ENCODE results near the gene GPX5. TPM values are rescaled to one million over a fixed set of nuclear protein-coding genes. Genes with fewer than 3 reads are reported as not detected.

The GPX5 gene
- total RNA-seq, 1 donor from 2014 or later, result not detected

DNA sequence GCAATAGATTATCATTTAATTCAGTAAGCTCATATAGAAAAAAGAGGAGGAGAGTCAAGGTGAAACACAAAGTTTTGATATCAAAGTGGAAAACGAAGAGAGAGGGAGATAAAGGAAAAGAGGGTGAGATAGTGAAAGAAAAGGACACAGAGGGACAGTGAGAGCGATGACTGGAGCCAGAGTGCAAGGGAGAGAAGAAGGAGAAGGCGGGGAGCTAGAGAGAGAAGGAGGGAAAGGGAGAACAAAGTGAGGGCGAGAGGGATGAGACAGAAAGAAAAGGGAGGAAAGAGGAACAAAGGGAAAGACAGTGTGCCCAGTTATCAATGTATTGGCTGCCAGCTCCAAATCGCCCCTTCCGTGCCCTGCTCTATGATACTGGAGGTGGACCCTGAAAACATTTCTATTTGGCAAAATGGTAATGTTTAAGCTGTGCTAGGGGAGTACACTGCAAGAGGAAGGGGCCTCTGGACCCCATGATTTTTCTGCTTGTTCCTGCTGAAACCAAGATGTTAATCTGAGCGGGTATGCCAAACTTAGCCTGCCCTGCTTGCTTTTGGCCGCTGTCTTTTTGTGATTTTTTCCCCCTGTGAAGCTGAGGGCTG, 27.8 kb downstream of the GPX5 start:
- intact Hi-C loops (cut with micrococcal nuclease), result no loop called here

DNA sequence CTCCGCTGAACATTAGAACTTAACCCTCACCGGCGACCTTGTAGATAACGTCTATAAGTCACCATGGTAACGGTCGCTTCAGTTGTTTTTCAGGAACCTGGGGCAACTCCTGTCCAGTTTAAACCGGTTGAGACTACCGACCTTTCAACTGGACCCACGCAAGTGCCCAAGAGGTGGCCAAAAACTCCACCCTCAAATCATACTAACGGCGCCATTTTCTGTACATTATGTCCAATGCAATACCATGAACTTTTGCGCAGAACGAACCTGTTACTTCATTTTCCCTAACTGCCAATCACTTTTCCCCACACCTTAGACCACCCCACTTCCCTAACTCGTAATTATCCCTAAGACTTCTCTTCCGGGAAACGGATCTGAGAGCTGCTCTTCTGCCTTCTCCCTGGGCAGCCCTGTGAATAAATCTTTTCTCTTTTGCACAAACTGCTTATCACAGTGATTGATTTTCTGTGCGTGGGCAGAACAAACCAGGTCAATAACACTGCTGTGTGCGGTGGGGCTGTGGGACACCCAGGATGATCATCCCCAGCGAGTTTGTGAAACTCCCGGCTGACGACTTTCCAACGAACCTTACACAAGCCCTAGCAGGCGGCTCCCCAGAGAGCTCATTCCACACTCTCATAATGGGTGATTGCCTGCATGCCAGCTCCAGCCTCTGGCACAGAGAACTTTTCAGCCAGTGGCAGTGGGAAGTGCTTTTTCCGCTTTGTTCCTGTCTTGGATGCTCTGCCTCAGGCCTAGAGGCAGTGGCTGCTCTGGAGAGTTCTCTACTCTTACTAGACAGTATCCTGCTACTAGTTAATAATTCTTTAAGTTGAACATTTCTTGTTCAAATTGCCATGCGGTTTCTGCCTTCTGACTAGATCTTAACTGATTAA, 28.6 kb downstream of the GPX5 start:
- intact Hi-C loops (cut with micrococcal nuclease), result no loop called here

GRCh38 chr6:28555136-28555535, 29.5 kb downstream of the GPX5 start:
- intact Hi-C loops (cut with micrococcal nuclease), result no loop called here

GRCh38 chr6:28558629-28559028, 32.9 kb downstream of the GPX5 start:
- intact Hi-C loops (cut with micrococcal nuclease), result no loop called here

GRCh38 chr6:28563430-28564095, 37.9 kb downstream of the GPX5 start:
- intact Hi-C loops (cut with micrococcal nuclease), result no loop called here

DNA sequence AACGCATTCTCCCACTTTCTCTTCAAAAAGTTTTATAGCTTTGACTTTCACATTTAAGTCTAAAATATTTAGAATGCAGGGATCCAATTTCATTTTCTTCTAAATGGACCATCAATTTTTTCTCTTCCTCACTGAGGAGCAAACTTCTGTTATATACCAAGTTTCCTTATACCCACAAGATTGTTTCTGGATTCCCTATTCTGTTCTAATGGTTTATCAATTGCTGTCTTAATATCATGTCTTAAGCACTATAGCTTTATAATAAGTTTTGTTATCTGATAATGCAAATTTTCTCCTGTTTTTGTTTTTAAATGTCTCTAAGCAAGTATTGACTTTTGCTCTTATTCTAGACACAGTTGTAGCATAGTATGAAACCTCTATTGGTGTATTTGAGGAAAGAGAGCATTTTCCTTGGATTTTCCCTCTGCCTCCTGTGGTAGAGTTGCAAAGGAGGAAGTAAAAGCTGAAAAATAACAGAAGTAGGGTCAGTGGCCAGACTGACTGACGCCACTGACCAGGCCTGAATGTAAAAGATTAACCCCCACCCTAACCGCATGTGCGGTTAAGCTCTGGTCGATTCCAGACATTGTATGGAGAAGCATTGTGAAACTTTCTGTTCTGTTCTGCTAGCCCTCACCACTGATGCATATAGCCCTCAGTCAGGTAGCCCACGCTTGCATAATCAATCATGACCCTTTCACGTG, 40.3 kb downstream of the GPX5 start:
- intact Hi-C loops (cut with micrococcal nuclease), result no loop called here

- intact Hi-C loops (cut with micrococcal nuclease), result no loop called here
These were observed 41.0 kb downstream of the GPX5 start for GRCh38 chr6:28566527-28567252.

GRCh38 chr6:28567506-28567905, 41.8 kb downstream of the GPX5 start:
- intact Hi-C loops (cut with micrococcal nuclease), result no loop called here

GRCh38 chr6:28568515-28569108, 42.9 kb downstream of the GPX5 start:
- intact Hi-C loops (cut with micrococcal nuclease), result no loop called here

DNA sequence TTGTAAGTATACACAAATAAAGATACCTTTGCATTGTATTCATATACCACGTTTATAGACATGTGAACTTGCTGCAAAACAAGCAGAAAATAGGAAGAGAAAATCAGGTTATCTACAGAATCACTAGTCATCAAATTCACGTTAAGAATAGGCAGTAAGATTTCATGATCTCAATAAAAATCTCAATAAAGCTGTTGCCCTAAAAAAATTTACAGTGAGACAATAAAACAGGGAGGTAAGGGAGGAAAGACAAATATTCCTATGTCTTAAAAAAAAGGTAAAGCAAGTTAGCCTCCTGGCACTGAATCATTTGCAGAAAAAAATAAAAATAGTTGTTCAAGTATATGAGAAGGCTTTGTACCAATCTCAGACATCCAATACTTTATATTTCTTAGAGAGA, 44.1 kb downstream of the GPX5 start:
- intact Hi-C loops (cut with micrococcal nuclease), result no loop called here

DNA sequence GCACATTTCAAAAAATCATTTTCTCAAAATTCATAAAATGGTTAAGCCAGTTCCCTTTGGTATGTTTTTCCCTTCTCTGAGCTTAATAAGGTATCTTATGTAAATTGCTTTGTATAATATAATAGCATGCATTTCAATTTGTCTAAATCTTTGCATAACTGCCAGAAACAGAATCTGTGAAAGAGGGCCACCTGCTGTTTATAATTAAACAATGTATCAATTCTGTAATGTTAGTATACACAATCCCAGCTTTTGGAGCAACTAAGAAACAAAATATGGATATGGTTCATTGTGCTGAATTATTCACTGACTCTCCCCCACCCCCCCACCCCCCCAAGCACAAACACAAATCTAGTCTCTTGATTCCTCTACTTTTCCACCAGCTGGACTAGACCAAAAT, 54.8 kb downstream of the GPX5 start:
- intact Hi-C loops (cut with micrococcal nuclease), result loop anchor here (1.0 kb wide), 2 partner anchors 84 to 186 kb away; no protein-coding TSS in a partner anchor

DNA sequence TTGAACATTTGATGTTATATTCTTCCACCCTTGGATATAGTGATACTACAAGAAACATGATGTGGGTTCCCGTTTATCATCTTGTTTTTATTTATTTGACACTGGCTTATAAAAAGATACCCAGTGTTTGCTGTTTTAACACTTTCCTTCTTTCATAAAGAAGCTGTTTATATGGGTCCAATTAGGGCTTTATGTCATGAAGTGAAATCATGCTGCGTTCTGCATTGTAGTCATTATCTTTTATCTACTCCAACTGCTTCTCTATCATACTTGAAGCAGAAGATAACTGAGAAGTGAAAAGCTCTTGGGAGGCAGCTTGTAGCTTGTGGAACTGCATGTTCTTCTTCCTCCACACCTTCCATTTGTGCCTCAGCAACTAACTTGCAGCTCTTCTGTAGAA, 57.8 kb downstream of the GPX5 start:
- intact Hi-C loops (cut with micrococcal nuclease), result no loop called here

Other genes starting within 250 kb of the GPX5 start
- 1.9 and 2.2 TPM in 2 replicates for gene PGBD1, start 244.3 kb upstream of the GPX5 start, total RNA-seq
- gene ZSCAN31, start 189.7 kb upstream of the GPX5 start, total RNA-seq, result 0.56 and 1.3 TPM in 2 replicates
- 4.2 and 5.0 TPM in 2 replicates for gene ZKSCAN3, start 175.9 kb upstream of the GPX5 start, total RNA-seq
- gene ZSCAN12, start 126.1 kb upstream of the GPX5 start, total RNA-seq, result 5.6 and 6.2 TPM in 2 replicates
- 1.6 and 2.5 TPM in 2 replicates for gene ZSCAN23, start 82.4 kb upstream of the GPX5 start, total RNA-seq
- gene GPX6, start 10.1 kb upstream of the GPX5 start, total RNA-seq, result not detected in 2 replicates